Mesenteric fat pad (tissue), 1 donor: ENCODE results near the gene CD46. TPM values are rescaled to one million over a fixed set of nuclear protein-coding genes. Genes with fewer than 3 reads are reported as not detected.

Source experiments
- DNase-seq: peaks from one replicate; pipeline ENCODE4 v3.0.0-alpha.2; 2020; ENCODE audit warnings: low spot score
- total RNA-seq: library from RNA; stranded (reverse); fragmentation: NEBNext Ultra II Directional; extraction: Animal tissue kit (Norgen Biotek cat#: 25700); gene quantifications from one replicate; pipeline ENCODE4 v1.2.1, GENCODE V29; 2021
- donor health status: DM: yes; HTN: yes; CAD: no.

Gene CD46
- total RNA-seq, 1 donor from 2014 or later = 242 TPM

- no peak for DNase-seq
Measured at GRCh38 chr1:207844371-207844770, 92.5 kb downstream of the CD46 start.

Other genes with a start within 250 kb of the CD46 start
- 0.71 TPM for gene CR1L, start 106.9 kb upstream of the CD46 start, total RNA-seq
- 45.5 TPM for gene CD34, start 159.1 kb downstream of the CD46 start, total RNA-seq